Activated CD8-positive, alpha-beta T cell treated with anti-CD3 and anti-CD28 coated beads for 36 hours (primary cell): Measurements from ENCODE around the gene FLAD1. TPM values are rescaled to one million over a fixed set of nuclear protein-coding genes. Genes with fewer than 3 reads are reported as not detected.
A peak's percentile ranks its signal among the peaks of the same experiment; 100 is the strongest.

Source experiments
- ATAC-seq: fragments of 200-7000 bp; cut with Tn5 transposase; one replicate; pipeline ENCODE4 v1.10.0; 2021; ENCODE audit warnings: mild to moderate bottlenecking, moderate library complexity
- CTCF ChIA-PET: fragments of 350-600 bp; sonication (Branson Sonifier 250); formaldehyde crosslinking; loops from one replicate; lab custom pipeline; 2021; ENCODE audit warnings: antibody characterized with exemption; lab: Charles Lee
- POLR2A ChIA-PET: fragments of 350-600 bp; sonication (Branson Sonifier 250); formaldehyde crosslinking; loops from one replicate; lab custom pipeline; 2021; ENCODE audit warnings: antibody characterized with exemption; lab: Charles Lee
- DNase-seq: peaks from one replicate; pipeline ENCODE4 v3.0.0-alpha.2; 2020
- H3K27ac Mint-ChIP-seq: one replicate; pipeline ENCODE4 v1.8.0; 2021; ENCODE audit warnings: mild to moderate bottlenecking, mixed read lengths
- H3K27me3 Mint-ChIP-seq: one replicate; pipeline ENCODE4 v1.8.0; 2021; ENCODE audit warnings: mixed read lengths
- H3K36me3 Mint-ChIP-seq: one replicate; pipeline ENCODE4 v1.8.0; 2021; ENCODE audit warnings: low read depth, mixed read lengths
- H3K4me1 Mint-ChIP-seq: one replicate; pipeline ENCODE4 v1.8.0; 2021; ENCODE audit warnings: low read depth, mixed read lengths
- H3K4me3 Mint-ChIP-seq: one replicate; pipeline ENCODE4 v1.8.0; 2021; ENCODE audit warnings: mild to moderate bottlenecking, moderate library complexity, mixed read lengths
- H3K9me3 Mint-ChIP-seq: one replicate; pipeline ENCODE4 v1.8.0; 2021; ENCODE audit warnings: mixed read lengths
- intact Hi-C: fragments of 100-400 bp; cut with micrococcal nuclease; formaldehyde crosslinking; loops from one replicate; pipeline ENCODE4 v1.10.0; 2022
- total RNA-seq, 2 experiments: library from RNA; stranded (reverse); gene quantifications; one replicate each; pipeline ENCODE4 v1.2.3, GENCODE V29; 2021
- TF ChIP-seq, protein P1 (sequence below): fragments of 200-600 bp; IDR thresholded peaks from one replicate; pipeline ENCODE4 v1.8.0; 2022; ENCODE audit warnings: antibody characterized with exemption, mild to moderate bottlenecking

FLAD1 gene
- total RNA-seq, 2 experiments from 2014 or later: 31.5 to 32.9 TPM

GRCh38 chr1:154969860-154970452, 13.2 kb upstream of the FLAD1 start:
- H3K4me1 Mint-ChIP-seq: peaks cover 27% of the 10 kb centered on the region
- H3K27me3 Mint-ChIP-seq: no peaks in the 10 kb centered on the region
- H3K9me3 Mint-ChIP-seq: no peaks in the 10 kb centered on the region
- H3K27ac Mint-ChIP-seq: peak overlapping the region; percentile 69
- peaks cover 20% of the 10 kb centered on the region for H3K36me3 Mint-ChIP-seq
- no peak for ATAC-seq
- TF ChIP-seq, protein P1, sequence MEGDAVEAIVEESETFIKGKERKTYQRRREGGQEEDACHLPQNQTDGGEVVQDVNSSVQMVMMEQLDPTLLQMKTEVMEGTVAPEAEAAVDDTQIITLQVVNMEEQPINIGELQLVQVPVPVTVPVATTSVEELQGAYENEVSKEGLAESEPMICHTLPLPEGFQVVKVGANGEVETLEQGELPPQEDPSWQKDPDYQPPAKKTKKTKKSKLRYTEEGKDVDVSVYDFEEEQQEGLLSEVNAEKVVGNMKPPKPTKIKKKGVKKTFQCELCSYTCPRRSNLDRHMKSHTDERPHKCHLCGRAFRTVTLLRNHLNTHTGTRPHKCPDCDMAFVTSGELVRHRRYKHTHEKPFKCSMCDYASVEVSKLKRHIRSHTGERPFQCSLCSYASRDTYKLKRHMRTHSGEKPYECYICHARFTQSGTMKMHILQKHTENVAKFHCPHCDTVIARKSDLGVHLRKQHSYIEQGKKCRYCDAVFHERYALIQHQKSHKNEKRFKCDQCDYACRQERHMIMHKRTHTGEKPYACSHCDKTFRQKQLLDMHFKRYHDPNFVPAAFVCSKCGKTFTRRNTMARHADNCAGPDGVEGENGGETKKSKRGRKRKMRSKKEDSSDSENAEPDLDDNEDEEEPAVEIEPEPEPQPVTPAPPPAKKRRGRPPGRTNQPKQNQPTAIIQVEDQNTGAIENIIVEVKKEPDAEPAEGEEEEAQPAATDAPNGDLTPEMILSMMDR: no peak
- DNase-seq: no peak
- POLR2A ChIA-PET: interaction anchor here (0.6 to 6.9 kb wide), 4 partner anchors 8 to 27 kb away, joined by 3 to 55 read pairs (median 16); partner anchors contain the start of genes FLAD1 and PYGO2
- intact Hi-C loops: loop anchor here (5.0 kb wide), 2 partner anchors 47 to 92 kb away; partner anchors contain the start of gene EFNA4
- CTCF ChIA-PET: interaction anchor here (0.8 to 6.5 kb wide), 8 partner anchors 8 to 116 kb away, joined by 3 to 34 read pairs (median 5); partner anchors contain the start of genes ADAM15, PBXIP1 and PYGO2
- H3K4me3 Mint-ChIP-seq: no peak overlapping the region

- Mint-ChIP-seq H3K4me1 (peaks cover 27% of the 10 kb centered on the region), H3K4me3 (no peak within 1 kb of the TSS), H3K9me3 (no peaks in the 10 kb centered on the region), H3K27me3 (no peaks in the 10 kb centered on the region), H3K27ac (peak within 1 kb of the TSS; percentile 86), H3K36me3 (peaks cover 14% of the 10 kb centered on the region)
- DNase-seq (peak; percentile 54), ATAC-seq (no peak)
- TF ChIP-seq, protein P1: no peak
- intact Hi-C loops: loop anchor here (5.0 kb wide), 2 partner anchors 47 to 92 kb away; partner anchors contain the start of gene EFNA4
- POLR2A ChIA-PET: interaction anchor here (0.7 to 6.9 kb wide), 5 partner anchors 9 to 29 kb away, joined by 3 to 55 read pairs (median 11); partner anchors contain the start of genes FLAD1, PBXIP1 and PYGO2
- CTCF ChIA-PET: interaction anchor here (0.9 to 6.5 kb wide), 12 partner anchors 9 to 91 kb away, joined by 3 to 34 read pairs (median 4); partner anchors contain the start of genes ADAM15, PBXIP1, PMVK and PYGO2
These were observed 12.4 kb upstream of the FLAD1 start, which contains the start of gene SHC1 for GRCh38 chr1:154970631-154971340. TSS of gene SHC1 (minus strand) at chr1:154970747. CDS start at chr1:154970526, 221 bp downstream.

DNA sequence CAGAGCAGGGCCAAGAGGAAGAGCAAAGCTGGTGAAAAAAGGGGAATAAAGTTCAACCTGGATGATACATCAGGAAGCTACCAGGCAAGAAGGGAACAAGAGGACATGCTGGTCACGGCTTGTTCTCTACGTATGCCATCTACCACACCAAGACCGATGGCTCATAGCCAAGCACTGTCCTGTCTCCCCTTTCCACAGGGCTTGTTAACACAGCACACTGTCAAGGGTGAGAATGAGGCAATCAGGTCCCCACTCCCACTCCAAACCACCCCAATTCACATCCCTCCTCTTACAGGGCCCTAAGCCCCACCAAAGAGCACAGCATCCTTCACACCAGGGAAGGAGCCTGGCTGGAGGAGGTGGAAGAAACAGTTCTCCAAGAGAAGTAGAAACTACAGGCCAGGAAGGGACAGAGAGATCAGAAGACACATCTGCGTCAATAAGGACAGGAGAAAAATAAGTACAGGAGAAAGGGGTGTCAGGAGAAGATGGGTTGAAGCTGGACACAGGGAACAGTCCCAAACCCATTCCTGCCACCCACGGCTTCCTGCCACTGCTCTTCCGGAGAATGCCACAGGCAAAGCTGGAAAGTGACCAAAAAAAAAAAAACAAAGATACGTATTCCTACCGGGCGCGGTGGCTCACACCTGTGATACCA, 11.7 kb upstream of the FLAD1 start:
- intact Hi-C loops: loop anchor here (5.0 kb wide), 2 partner anchors 46 to 91 kb away; partner anchors contain the start of gene EFNA4
- TF ChIP-seq, protein P1: no peak
- Mint-ChIP-seq H3K9me3 (no peaks in the 10 kb centered on the region), H3K4me3 (no peak overlapping the region), H3K36me3 (peaks cover 14% of the 10 kb centered on the region), H3K4me1 (peaks cover 27% of the 10 kb centered on the region), H3K27ac (peak overlapping the region; percentile 86), H3K27me3 (no peaks in the 10 kb centered on the region)
- ATAC-seq: no peak
- ChIA-PET CTCF (interaction anchor here (1.0 to 6.5 kb wide), 9 partner anchors 10 to 89 kb away, joined by 3 to 34 read pairs (median 4); partner anchors contain the start of genes ADAM15, PBXIP1, PMVK and PYGO2), POLR2A (interaction anchor here (0.7 to 6.9 kb wide), 6 partner anchors 10 to 28 kb away, joined by 3 to 55 read pairs (median 8); partner anchors contain the start of genes FLAD1, PBXIP1 and PYGO2)
- DNase-seq: no peak

DNA sequence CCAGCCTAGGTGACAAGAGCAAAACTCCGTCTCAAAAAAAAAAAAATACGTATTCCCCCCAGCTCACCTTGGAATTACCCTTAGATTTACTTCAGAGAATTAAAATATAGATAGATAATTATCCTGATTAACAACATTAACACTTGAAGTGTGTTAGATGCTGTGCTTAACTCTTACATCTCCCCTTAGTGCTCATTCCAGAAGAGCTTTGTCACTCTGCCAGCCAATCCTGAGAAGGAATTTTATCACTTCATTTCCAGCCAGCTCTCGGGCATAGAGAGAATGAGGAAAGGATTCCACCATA, 11.0 kb upstream of the FLAD1 start:
- Mint-ChIP-seq H3K27ac (peak overlapping the region; percentile 67), H3K9me3 (no peaks in the 10 kb centered on the region), H3K4me1 (peaks cover 27% of the 10 kb centered on the region), H3K27me3 (no peaks in the 10 kb centered on the region), H3K4me3 (no peak overlapping the region), H3K36me3 (peaks cover 14% of the 10 kb centered on the region)
- intact Hi-C loops: loop anchor here (5.0 kb wide), 2 partner anchors 45 to 90 kb away; partner anchors contain the start of gene EFNA4
- CTCF ChIA-PET: interaction anchor here (1.1 to 6.5 kb wide), 6 partner anchors 10 to 89 kb away, joined by 3 to 34 read pairs (median 4); partner anchors contain the start of gene PYGO2
- ATAC-seq (no peak), DNase-seq (no peak)
- POLR2A ChIA-PET: interaction anchor here (1.1 to 6.9 kb wide), 5 partner anchors 10 to 28 kb away, joined by 5 to 55 read pairs (median 11); partner anchors contain the start of genes FLAD1, PBXIP1 and PYGO2
- TF ChIP-seq, protein P1: no peak
